IMR-90 (cell line): ENCODE measurements around the gene LRCOL1.

ENCODE experiments used
- BHLHE40 ChIP-seq: fragments of 150-350 bp; IDR thresholded peaks from 2 replicates; pipeline ENCODE4 v1.6.1; 2016; ENCODE audit warnings: mild to moderate bottlenecking, low read depth, low read length
- CHD1 ChIP-seq: IDR thresholded peaks from 2 replicates; pipeline ENCODE4 v1.6.1; 2012; ENCODE audit warnings: low read depth, low read length, improper control_type of control experiment
- CTCF ChIP-seq: conservative IDR thresholded peaks from 2 replicates; pipeline ENCODE4 v1.5.1; 2012; ENCODE audit warnings: mild to moderate bottlenecking, low read depth, low read length, improper control_type of control experiment
- ELK1 ChIP-seq: fragments of 150-350 bp; IDR thresholded peaks from 2 replicates; pipeline ENCODE4 v1.6.1; 2016; ENCODE audit warnings: low read depth, mild to moderate bottlenecking, low read length, moderate library complexity, borderline replicate concordance
- MAZ ChIP-seq: IDR thresholded peaks from 2 replicates; pipeline ENCODE4 v1.6.1; 2012; ENCODE audit warnings: low read depth, mild to moderate bottlenecking, low read length, improper control_type of control experiment, moderate library complexity, borderline replicate concordance
- NFE2L2 ChIP-seq: fragments of 150-350 bp; IDR thresholded peaks from 2 replicates; pipeline ENCODE4 v1.6.1; 2016; ENCODE audit warnings: low read depth, mild to moderate bottlenecking, low read length
- POLR2A ChIP-seq: IDR thresholded peaks from 2 replicates; pipeline ENCODE4 v1.6.1; 2012; ENCODE audit warnings: mild to moderate bottlenecking, low read depth, low read length
- RAD21 ChIP-seq: IDR thresholded peaks from 2 replicates; pipeline ENCODE4 v1.6.1; 2012; ENCODE audit warnings: low read length, improper control_type of control experiment

GRCh38 chr12:132602572-132603239 lies 7.7 kb downstream of the LRCOL1 start:
- no peak for TF ChIP-seq CTCF
- no peak for TF ChIP-seq NFE2L2
- TF ChIP-seq CHD1 = no peak
- no peak for TF ChIP-seq ELK1
- no peak for TF ChIP-seq MAZ
- TF ChIP-seq RAD21 = no peak
- TF ChIP-seq POLR2A = no peak
- no peak for TF ChIP-seq BHLHE40
